ENCODE results near the gene PRRT1B. TPM values are rescaled to one million over a fixed set of nuclear protein-coding genes. Genes with fewer than 3 reads are reported as not detected.

The PRRT1B gene
- total RNA-seq, 1 experiment from 2014 or later: not detected

Other genes with a start within 250 kb of the PRRT1B start
- gene PRRC2B, start 151.4 kb upstream of the PRRT1B start, total RNA-seq (2014; rRNA removed; shearing (Covaris generic); ENCODE audit: low replicate concordance): 83.8 and 87.6 TPM in 2 replicates
- 29.0 and 33.9 TPM in 2 replicates for gene POMT1, start 42.6 kb upstream of the PRRT1B start, total RNA-seq (2014; rRNA removed; shearing (Covaris generic); ENCODE audit: low replicate concordance)
- 8.0 and 23.5 TPM in 2 replicates for gene UCK1, start 14.3 kb upstream of the PRRT1B start, total RNA-seq (2014; rRNA removed; shearing (Covaris generic); ENCODE audit: low replicate concordance)
- 6.1 and 9.6 TPM in 2 replicates for gene RAPGEF1, start 194.6 kb downstream of the PRRT1B start, total RNA-seq (2014; rRNA removed; shearing (Covaris generic); ENCODE audit: low replicate concordance)